Heart left ventricle (tissue), 16 donors: Measurements from ENCODE around the gene HDGFL2. TPM values are rescaled to one million over a fixed set of nuclear protein-coding genes. Genes with fewer than 3 reads are reported as not detected.
A peak's percentile ranks its signal among the peaks of the same experiment; 100 is the strongest.

Experiments used
- ATAC-seq, 4 donors: fragments of 200-7000 bp; cut with Tn5 transposase; one replicate each; pipeline ENCODE4 v1.9.1; 2020 to 2022; ENCODE audit warnings: moderate library complexity in 4 of 4, mild to moderate bottlenecking in 3 of 4, moderate number of reproducible peaks in 1 of 4
- DNase-seq, 5 donors: peaks; one replicate each; pipeline ENCODE4 v3.0.0-alpha.2; 2020
- H3K27ac ChIP-seq, 12 donors: fragments of 200-600 bp; sonication (generic) in 4 of 12; one replicate each; pipeline versions ENCODE4 v1.5.0 to v1.8.0; 2016 to 2022; ENCODE audit warnings: mild to moderate bottlenecking in 2 of 12
- H3K27me3 ChIP-seq, 9 donors: fragments of 200-600 bp; sonication (generic) in 2 of 9; one replicate each; pipeline versions ENCODE4 v1.5.1 to v1.8.0; 2016 to 2022; ENCODE audit warnings: mild to moderate bottlenecking in 3 of 9
- H3K36me3 ChIP-seq, 9 donors: fragments of 200-600 bp; sonication (generic) in 2 of 9; one replicate each; pipeline versions ENCODE4 v1.5.0 to v1.8.0; 2018 to 2022; ENCODE audit warnings: mild to moderate bottlenecking in 2 of 9
- H3K4me1 ChIP-seq, 12 donors: fragments of 200-600 bp; sonication (generic) in 4 of 12; one replicate each; pipeline versions ENCODE4 v1.5.0 to v1.8.0; 2016 to 2022; ENCODE audit warnings: mild to moderate bottlenecking in 3 of 12
- H3K4me3 ChIP-seq, 12 donors: fragments of 200-600 bp; sonication (generic) in 4 of 12; one replicate each; pipeline versions ENCODE4 v1.5.0 to v1.8.0; 2017 to 2022; ENCODE audit warnings: mild to moderate bottlenecking in 9 of 12, moderate library complexity in 4 of 12
- H3K9me3 ChIP-seq, 12 donors: fragments of 200-600 bp; sonication (generic) in 4 of 12; one replicate each; pipeline versions ENCODE4 v1.5.0 to v1.8.0; 2016 to 2022; ENCODE audit warnings: mild to moderate bottlenecking in 1 of 12
- POLR2A ChIP-seq, 2 donors: fragments of 450-650 bp; IDR thresholded peaks; one replicate each; pipeline ENCODE4 v1.6.1; 2017; ENCODE audit warnings: antibody characterized with exemption in 2 of 2, mild to moderate bottlenecking in 2 of 2, moderate library complexity in 2 of 2
- WGBS, 4 donors: extraction: QIAGEN DNeasy Blood & Tissue Kit in 2 of 4; methylation state at CpG; one replicate each; pipeline versions ENCODE4 v1.1.5 to v1.1.7; 2013 to 2018; 5-methylcytosine and 5-hydroxymethylcytosine counted together
- intact Hi-C, 10 donors: fragments of 100-400 bp; cut with DNase I; formaldehyde crosslinking; loops; one replicate each; pipeline versions ENCODE4 v1.11.1 to v1.14.2; 2022
- long read RNA-seq, 3 donors: library from polyadenylated mRNA; unstranded; transcript quantifications; one replicate each; pipeline ENCODE4 v2.0.0, GENCODE V29; 2020 to 2021
- polyA plus RNA-seq, 2 donors: library from polyadenylated mRNA; stranded (reverse); fragments of 200-250 nt; gene quantifications; one replicate each; pipeline ENCODE4 v1.2.3, GENCODE V29; 2013
- total RNA-seq, 9 donors: library from RNA; depleted of rRNA in 2 of 9; stranded (reverse); fragments of >200 nt in 2 of 9; fragmentation: NEBNext Ultra II Directional in 3 of 9; extraction: Animal tissue kit (Norgen Biotek cat#: 25700) in 3 of 9; gene quantifications; one replicate each; pipeline versions ENCODE4 v1.1.0 to v1.2.4, GENCODE V29; 2016 to 2023
- TF ChIP-seq, protein P1 (sequence below), 12 donors: fragments of 200-600 bp; sonication (generic) in 4 of 12; IDR thresholded peaks; one replicate each; pipeline versions ENCODE4 v1.5.0 to v1.8.0; 2018 to 2022; ENCODE audit warnings: antibody characterized with exemption in 12 of 12, mild to moderate bottlenecking in 5 of 12
- donor health status: ischemic (EF 13 %, LVEDD 7.1; RV severe dilation, severe dysfunction).
- donor health status: healthy with polysubstance abuse.
- donor health status: DM: no; HTN: yes; CAD: no.
- donor health status: DM: no; HTN: no; CAD: no.
- donor health status: ischemic (EF 25% LVEDD 6.9; RV normal size, moderate dysfunction).
- donor health status: ischemic (EF 25% LVEDD 5.7; RV mildly dilated, moderate dysfunction).
- donor health status: healthy.
- donor health status: DM: yes; HTN: yes; CAD: no.
- donor health status: ischemic (EF 35%, LVEDD 5.7; RV mildly dilated, moderate dysfunction).
- donor health status: nonischemic (EF 11% LVEDD 7.7; RV severe dilation, severe dysfunction).
- donor health status: DM: yes; HTN: yes; CAD: no.
- donor health status: PGD.
- donor health status: ischemic (EF 29% LVEDD 5.4; RV normal size, mild dysfunction).
- donor health status: nonischemic (EF 23%, LVEDD 6.1; RV moderate dilation, normal function).

HDGFL2 gene
- total RNA-seq (100 to 1,000 TPM in 1 of 9 donors, 10 to 100 TPM in 8; 20.8 to 235 (median 29.9) TPM), polyA plus RNA-seq (10 to 100 TPM; 30.7 to 38.9 TPM)
- long read RNA-seq, donor 1, transcript HDGFL2-210 (16 exons, 2,255 nt), result minor isoform, 9 of 78 reads
- long read RNA-seq, donor 1, transcript HDGFL2-208 (16 exons, 2,281 nt), result major isoform, 31 of 78 reads
- long read RNA-seq, donor 1, partial matches to known transcripts, result 32 of 78 reads
- long read RNA-seq, donor 1, other reads (novel, unspliced or antisense), result 6 of 78 reads
- long read RNA-seq, donor 2, partial matches to known transcripts, result 4 of 6 reads
- long read RNA-seq, donor 2, other reads (novel, unspliced or antisense), result 2 of 6 reads
- long read RNA-seq, donor 3, transcript HDGFL2-210 (16 exons, 2,255 nt), result minor isoform, 16 of 87 reads
- long read RNA-seq, donor 3, transcript HDGFL2-208 (16 exons, 2,281 nt), result major isoform, 39 of 87 reads
- long read RNA-seq, donor 3, partial matches to known transcripts, result 25 of 87 reads
- long read RNA-seq, donor 3, other reads (novel, unspliced or antisense), result 7 of 87 reads

DNA sequence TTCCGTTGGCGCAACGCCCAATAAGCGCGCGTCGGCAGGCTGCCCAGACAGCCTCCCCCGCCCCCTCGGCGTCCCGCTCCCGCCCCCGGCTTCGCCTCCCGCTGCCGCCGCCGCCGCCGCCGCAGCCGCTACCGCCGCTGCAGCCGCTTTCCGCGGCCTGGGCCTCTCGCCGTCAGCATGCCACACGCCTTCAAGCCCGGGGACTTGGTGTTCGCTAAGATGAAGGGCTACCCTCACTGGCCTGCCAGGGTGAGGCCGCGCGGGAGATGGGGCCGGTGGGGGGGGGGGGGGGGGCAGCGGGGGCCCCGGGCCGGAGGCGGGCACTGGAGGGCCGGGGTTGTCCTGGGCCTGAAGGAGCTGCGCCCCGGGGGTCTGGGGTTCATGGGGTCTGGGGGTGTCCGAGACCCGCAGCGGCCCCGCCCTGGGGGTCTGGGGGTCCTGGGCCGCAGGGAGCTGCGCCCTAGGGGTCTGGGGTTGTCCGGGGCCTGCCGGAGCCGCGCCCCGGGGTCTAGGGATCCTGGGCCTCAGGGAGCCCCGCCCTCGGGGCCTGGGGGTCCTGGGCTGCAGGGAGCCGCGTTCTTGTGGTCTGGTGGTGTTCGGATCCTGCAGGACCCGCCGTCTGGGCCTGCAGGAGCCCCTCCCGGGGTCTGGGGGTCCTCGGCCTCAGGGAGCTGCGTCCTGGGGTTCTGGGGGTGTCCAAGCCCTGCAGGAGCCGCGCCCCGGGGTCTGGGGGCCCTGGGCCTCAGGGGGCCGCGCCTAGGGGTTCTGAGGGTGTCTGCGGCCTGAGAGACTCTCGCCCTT lies at the start of gene HDGFL2:
HDGFL2 (plus strand) TSS at position 124 of the 801 bp plus-strand sequence; CDS start at position 178, 54 bp downstream.
- H3K36me3 ChIP-seq, result peaks cover 0 to 23% (median 19%) of the 10 kb centered on the region in 9 donors
- peaks cover 0 to 27% (median 18%) of the 10 kb centered on the region in 12 donors for H3K4me1 ChIP-seq
- DNase-seq, result peak in 1 of 5 donors; percentile 98
- TF ChIP-seq POLR2A (IDR thresholded peaks at IDR 0.05), result no peak
- TF ChIP-seq, protein P1, sequence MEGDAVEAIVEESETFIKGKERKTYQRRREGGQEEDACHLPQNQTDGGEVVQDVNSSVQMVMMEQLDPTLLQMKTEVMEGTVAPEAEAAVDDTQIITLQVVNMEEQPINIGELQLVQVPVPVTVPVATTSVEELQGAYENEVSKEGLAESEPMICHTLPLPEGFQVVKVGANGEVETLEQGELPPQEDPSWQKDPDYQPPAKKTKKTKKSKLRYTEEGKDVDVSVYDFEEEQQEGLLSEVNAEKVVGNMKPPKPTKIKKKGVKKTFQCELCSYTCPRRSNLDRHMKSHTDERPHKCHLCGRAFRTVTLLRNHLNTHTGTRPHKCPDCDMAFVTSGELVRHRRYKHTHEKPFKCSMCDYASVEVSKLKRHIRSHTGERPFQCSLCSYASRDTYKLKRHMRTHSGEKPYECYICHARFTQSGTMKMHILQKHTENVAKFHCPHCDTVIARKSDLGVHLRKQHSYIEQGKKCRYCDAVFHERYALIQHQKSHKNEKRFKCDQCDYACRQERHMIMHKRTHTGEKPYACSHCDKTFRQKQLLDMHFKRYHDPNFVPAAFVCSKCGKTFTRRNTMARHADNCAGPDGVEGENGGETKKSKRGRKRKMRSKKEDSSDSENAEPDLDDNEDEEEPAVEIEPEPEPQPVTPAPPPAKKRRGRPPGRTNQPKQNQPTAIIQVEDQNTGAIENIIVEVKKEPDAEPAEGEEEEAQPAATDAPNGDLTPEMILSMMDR (IDR thresholded peaks at IDR 0.05), result no peak
- no peaks in the 10 kb centered on the region for H3K9me3 ChIP-seq
- peak within 1 kb of the TSS; percentile 26 to 95 (median 82) for H3K27ac ChIP-seq
- H3K27me3 ChIP-seq, result no peaks in the 10 kb centered on the region
- intact Hi-C loops, result no loop called here
- no peak for ATAC-seq
- peak within 1 kb of the TSS; percentile 65 to 98 (median 92) for H3K4me3 ChIP-seq
- WGBS, 4 donors, result 0 to 1% (median 0%) methylated on average over 5 to 70 of the region's 71 CpGs

DNA sequence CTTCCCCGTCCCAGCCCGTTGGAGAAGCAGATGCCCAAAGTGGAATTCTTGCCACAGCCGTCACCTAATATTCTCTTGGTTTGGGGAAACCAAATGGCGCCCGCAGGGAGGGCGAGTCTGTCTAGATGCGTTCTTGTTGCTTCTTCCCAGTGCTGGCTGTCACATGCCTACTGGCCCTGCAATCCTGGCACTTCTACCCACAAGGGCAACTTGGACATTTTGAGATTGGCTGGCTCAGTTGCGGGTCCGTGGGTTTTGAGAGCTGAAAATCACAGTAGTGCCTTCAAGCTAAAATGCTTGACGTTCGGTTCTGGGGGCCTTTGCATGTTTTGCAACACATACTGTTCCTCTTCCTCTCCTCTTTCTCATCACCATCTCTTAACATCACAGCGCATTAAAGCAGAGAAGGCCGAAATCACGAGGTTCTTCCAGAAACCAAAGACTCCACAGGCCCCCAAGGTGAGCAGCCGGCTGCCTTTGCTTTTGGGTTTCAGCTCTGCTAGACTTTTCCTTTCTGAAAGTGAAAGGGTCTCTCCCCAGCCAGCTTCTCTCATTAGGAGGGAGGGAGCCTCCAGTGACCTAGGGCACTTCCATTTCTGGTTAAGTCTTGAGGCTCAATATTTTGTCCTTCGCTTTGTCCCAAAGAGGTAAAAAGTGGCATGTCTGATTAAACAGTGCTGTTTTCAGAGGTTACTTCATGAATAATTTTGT lies 48.5 kb upstream of the HDGFL2 start:
- TF ChIP-seq POLR2A (IDR thresholded peaks at IDR 0.05), result no peak
- TF ChIP-seq, protein P1 (IDR thresholded peaks at IDR 0.05), result no peak
- H3K4me3 ChIP-seq, result no peak overlapping the region
- no peaks in the 10 kb centered on the region for H3K9me3 ChIP-seq
- DNase-seq (no peak), ATAC-seq (no peak)
- H3K27ac ChIP-seq, result no peak overlapping the region
- WGBS, 4 donors, result 90 to 95% (median 94%) methylated on average over 16 of the region's 16 CpGs
- intact Hi-C loops, result no loop called here
- H3K27me3 ChIP-seq, result no peaks in the 10 kb centered on the region
- peaks cover 0 to 4% (median 0%) of the 10 kb centered on the region in 12 donors for H3K4me1 ChIP-seq
- H3K36me3 ChIP-seq, result peaks cover 0 to 19% (median 14%) of the 10 kb centered on the region in 9 donors

DNA sequence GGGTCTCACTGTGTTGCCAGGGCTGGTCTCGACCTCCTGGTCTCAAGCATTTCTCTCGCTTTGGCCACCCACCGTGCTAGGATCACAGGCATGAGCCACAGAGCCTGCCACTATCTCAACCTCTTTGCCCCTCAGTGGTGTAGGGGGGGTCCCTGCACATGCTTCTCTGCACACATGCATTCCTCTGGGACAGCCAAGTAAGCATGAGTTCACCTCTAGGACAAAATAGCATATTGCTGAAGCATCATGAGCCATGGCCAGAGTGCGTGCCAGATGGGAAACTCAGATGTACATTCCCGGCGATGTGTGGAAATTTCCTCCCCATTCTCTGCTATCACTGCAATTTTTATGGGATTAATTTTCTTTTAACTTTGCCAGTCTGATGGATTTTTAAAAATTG lies 46.6 kb upstream of the HDGFL2 start:
- Histone ChIP-seq H3K36me3 (peaks cover 0 to 28% (median 21%) of the 10 kb centered on the region in 9 donors), H3K27me3 (no peaks in the 10 kb centered on the region), H3K9me3 (no peaks in the 10 kb centered on the region), H3K4me1 (peaks cover 0 to 3% (median 0%) of the 10 kb centered on the region in 12 donors), H3K27ac (no peak overlapping the region), H3K4me3 (no peak overlapping the region)
- intact Hi-C loops, result no loop called here
- TF ChIP-seq, protein P1 (IDR thresholded peaks at IDR 0.05), result no peak
- TF ChIP-seq POLR2A (IDR thresholded peaks at IDR 0.05), result no peak
- WGBS, 4 donors, result 90 to 94% (median 92%) methylated on average over 6 of the region's 6 CpGs
- no peak for DNase-seq
- ATAC-seq, result no peak
